ENCODE measurements around the gene HDAC4.

GRCh38 chr2:239370876-239371725, 29.7 kb downstream of the HDAC4 start:
- TF ChIP-seq CTCF (IDR thresholded peaks at IDR 0.05) = no peak
- TF ChIP-seq POLR2A (IDR thresholded peaks at IDR 0.05) = no peak
